Activated naive CD4-positive, alpha-beta T cell treated with anti-CD3 and anti-CD28 coated beads for 36 hours (primary cell): Measurements from ENCODE around the gene FRMD6. TPM values are rescaled to one million over a fixed set of nuclear protein-coding genes. Genes with fewer than 3 reads are reported as not detected.

Experiments
- CTCF ChIA-PET: fragments of 350-600 bp; sonication (Branson Sonifier 250); formaldehyde crosslinking; loops from one replicate; lab custom pipeline; 2021; ENCODE audit warnings: antibody characterized with exemption; lab: Charles Lee
- DNase-seq: peaks from one replicate; pipeline ENCODE4 v3.0.0-alpha.2; 2020
- H3K27ac Mint-ChIP-seq: one replicate; pipeline ENCODE4 v1.8.0; 2021; ENCODE audit warnings: mild to moderate bottlenecking, mixed read lengths
- H3K27me3 Mint-ChIP-seq: one replicate; pipeline ENCODE4 v1.8.0; 2021; ENCODE audit warnings: low read depth, mixed read lengths
- H3K36me3 Mint-ChIP-seq: one replicate; pipeline ENCODE4 v1.8.0; 2021; ENCODE audit warnings: low read depth, mixed read lengths
- H3K4me1 Mint-ChIP-seq: one replicate; pipeline ENCODE4 v1.8.0; 2021; ENCODE audit warnings: low read depth, mixed read lengths
- H3K4me3 Mint-ChIP-seq: one replicate; pipeline ENCODE4 v1.8.0; 2021; ENCODE audit warnings: mild to moderate bottlenecking, moderate library complexity, mixed read lengths
- H3K9me3 Mint-ChIP-seq: one replicate; pipeline ENCODE4 v1.8.0; 2021; ENCODE audit warnings: mixed read lengths
- intact Hi-C: fragments of 100-400 bp; cut with micrococcal nuclease; formaldehyde crosslinking; loops from one replicate; pipeline ENCODE4 v1.15.1; 2023
- total RNA-seq, 2 experiments: library from RNA; stranded (reverse); gene quantifications; one replicate each; pipeline ENCODE4 v1.2.3, GENCODE V29; 2021

FRMD6 gene
- total RNA-seq, 2 experiments from 2014 or later = 3.0 to 3.2 TPM

DNA sequence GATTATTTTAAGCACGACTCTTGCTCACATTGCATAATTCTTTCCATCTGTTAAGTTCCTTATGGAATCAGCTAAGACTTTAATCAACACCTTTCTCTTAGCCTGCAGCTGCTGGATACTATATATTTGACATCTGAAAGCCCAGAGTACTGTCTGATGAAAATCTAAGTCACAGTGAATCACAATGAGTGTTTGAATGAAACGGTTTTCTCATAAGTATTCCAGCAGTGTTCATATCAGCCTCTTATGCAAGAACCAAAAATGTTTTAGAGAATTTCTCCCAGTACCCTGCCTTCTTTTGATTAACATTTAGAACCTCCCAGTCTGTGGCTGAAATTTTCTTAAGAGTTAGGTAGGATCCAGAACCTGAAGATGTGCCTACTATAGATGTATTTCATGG is 55.6 kb downstream of the FRMD6 start:
- no peaks in the 10 kb centered on the region for H3K36me3 Mint-ChIP-seq
- intact Hi-C loops = no loop called here
- no peaks in the 10 kb centered on the region for H3K9me3 Mint-ChIP-seq
- no peak for DNase-seq
- no peaks in the 10 kb centered on the region for H3K27me3 Mint-ChIP-seq
- no peak overlapping the region for H3K27ac Mint-ChIP-seq
- no peak overlapping the region for H3K4me3 Mint-ChIP-seq
- no peaks in the 10 kb centered on the region for H3K4me1 Mint-ChIP-seq
- CTCF ChIA-PET = no interaction called here

GRCh38 chr14:51711505-51711904 is 59.8 kb downstream of the FRMD6 start:
- CTCF ChIA-PET = no interaction called here
- H3K27ac Mint-ChIP-seq = no peak overlapping the region
- H3K9me3 Mint-ChIP-seq = no peaks in the 10 kb centered on the region
- intact Hi-C loops = no loop called here
- no peaks in the 10 kb centered on the region for H3K27me3 Mint-ChIP-seq
- H3K4me3 Mint-ChIP-seq = no peak overlapping the region
- DNase-seq = no peak
- H3K36me3 Mint-ChIP-seq = no peaks in the 10 kb centered on the region
- H3K4me1 Mint-ChIP-seq = no peaks in the 10 kb centered on the region

DNA sequence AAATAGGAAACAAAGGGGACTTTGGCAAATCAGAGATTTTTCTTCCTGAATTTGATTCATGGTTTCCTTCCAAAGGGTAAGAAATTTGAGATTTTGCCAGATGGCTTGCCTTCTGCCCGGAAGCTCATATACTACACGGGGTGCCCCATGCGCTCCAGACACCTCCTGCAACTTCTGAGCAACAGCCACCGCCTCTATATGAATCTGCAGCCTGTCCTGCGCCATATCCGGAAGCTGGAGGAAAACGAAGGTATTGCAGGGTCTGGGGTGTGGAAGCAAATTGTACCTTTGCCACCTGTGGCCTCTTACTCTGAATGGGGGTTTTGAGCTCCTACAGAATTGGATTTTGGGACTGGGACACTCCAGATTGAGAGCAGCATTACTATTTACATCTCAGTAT is 63.5 kb downstream of the FRMD6 start:
- Mint-ChIP-seq H3K36me3 (no peaks in the 10 kb centered on the region), H3K9me3 (no peaks in the 10 kb centered on the region), H3K4me3 (no peak overlapping the region), H3K4me1 (no peaks in the 10 kb centered on the region), H3K27me3 (no peaks in the 10 kb centered on the region), H3K27ac (no peak overlapping the region)
- CTCF ChIA-PET = interaction anchor here (1.4 kb wide), 1 partner anchor 13 kb away, joined by 3 read pairs; no protein-coding TSS in a partner anchor
- intact Hi-C loops = no loop called here
- no peak for DNase-seq

DNA sequence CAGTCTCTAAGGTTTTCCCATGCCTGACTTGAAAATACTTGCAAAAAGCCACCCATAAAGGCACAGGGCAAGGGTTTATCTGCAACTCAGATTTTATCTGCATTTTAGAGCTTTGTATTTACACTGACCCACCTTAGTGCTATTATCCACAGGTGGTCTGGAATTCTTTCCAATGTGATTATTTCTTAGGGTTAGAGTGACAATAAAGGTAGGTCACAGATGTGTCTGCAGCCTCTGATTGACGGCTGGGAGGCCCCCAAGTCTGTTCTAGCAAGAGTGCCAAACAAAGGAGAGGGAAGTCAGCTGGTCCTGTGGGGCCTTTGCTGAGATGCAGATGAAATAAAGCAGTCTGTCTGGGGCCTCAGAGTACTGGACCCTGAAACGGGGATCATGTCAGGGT is 64.0 kb downstream of the FRMD6 start:
- DNase-seq = no peak
- H3K9me3 Mint-ChIP-seq = no peaks in the 10 kb centered on the region
- CTCF ChIA-PET = no interaction called here
- H3K4me1 Mint-ChIP-seq = no peaks in the 10 kb centered on the region
- intact Hi-C loops = no loop called here
- no peak overlapping the region for H3K4me3 Mint-ChIP-seq
- H3K27ac Mint-ChIP-seq = no peak overlapping the region
- no peaks in the 10 kb centered on the region for H3K27me3 Mint-ChIP-seq
- peaks cover 3% of the 10 kb centered on the region for H3K36me3 Mint-ChIP-seq

DNA sequence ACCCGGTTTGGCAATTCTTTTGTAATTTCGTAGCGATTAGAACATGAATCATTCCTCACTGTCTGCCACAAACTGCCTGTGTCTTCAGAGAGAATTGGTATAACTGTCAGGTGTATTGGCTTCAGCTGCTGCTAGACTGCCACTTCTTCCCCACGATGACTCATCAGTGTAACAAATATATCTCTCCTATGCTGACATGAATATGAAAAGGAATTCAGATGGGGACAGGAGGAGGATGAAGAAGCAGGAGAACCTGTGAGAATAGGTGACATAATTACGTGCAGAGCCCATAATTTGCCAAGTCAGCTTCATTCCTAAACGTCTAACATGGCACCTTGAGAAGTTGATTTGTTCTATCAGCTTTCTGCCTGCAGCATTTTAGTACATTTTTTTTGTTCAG is 64.9 kb downstream of the FRMD6 start:
- DNase-seq = no peak
- Mint-ChIP-seq H3K4me1 (no peaks in the 10 kb centered on the region), H3K27ac (no peak overlapping the region), H3K4me3 (no peak overlapping the region), H3K27me3 (no peaks in the 10 kb centered on the region), H3K36me3 (peaks cover 3% of the 10 kb centered on the region), H3K9me3 (no peaks in the 10 kb centered on the region)
- CTCF ChIA-PET = no interaction called here
- intact Hi-C loops = no loop called here

DNA sequence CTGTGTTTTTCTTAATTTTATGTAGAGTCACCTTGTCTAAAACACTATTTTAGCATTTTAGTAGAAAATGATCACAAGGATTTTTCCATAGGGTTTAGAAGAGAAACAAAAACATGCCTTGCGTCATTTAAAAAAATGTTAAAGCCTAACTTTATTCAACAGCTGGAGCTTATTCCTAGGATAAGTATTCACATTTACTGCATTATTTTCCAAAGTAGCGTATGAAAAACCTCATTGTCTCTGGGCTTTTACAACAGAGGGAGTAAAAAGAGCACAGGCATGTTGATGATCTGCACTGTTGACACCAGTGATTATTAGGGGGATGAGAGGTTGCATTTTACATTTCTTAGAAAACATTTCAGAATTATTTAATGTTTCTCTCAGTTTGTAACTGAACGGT is 66.1 kb downstream of the FRMD6 start:
- no peaks in the 10 kb centered on the region for H3K9me3 Mint-ChIP-seq
- no peak for DNase-seq
- no peak overlapping the region for H3K4me3 Mint-ChIP-seq
- CTCF ChIA-PET = no interaction called here
- H3K36me3 Mint-ChIP-seq = peaks cover 3% of the 10 kb centered on the region
- intact Hi-C loops = no loop called here
- no peak overlapping the region for H3K27ac Mint-ChIP-seq
- H3K27me3 Mint-ChIP-seq = no peaks in the 10 kb centered on the region
- H3K4me1 Mint-ChIP-seq = no peaks in the 10 kb centered on the region

DNA sequence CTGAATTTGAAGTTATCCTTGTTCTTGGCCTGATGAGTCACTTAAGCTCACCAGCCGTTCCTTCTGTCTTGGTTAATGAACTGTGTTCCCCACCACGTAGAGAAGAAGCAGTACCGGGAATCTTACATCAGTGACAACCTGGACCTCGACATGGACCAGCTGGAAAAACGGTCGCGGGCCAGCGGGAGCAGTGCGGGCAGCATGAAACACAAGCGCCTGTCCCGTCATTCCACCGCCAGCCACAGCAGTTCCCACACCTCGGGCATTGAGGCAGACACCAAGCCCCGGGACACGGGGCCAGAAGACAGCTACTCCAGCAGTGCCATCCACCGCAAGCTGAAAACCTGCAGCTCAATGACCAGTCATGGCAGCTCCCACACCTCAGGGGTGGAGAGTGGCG is 68.2 kb downstream of the FRMD6 start:
- CTCF ChIA-PET = no interaction called here
- intact Hi-C loops = no loop called here

DNA sequence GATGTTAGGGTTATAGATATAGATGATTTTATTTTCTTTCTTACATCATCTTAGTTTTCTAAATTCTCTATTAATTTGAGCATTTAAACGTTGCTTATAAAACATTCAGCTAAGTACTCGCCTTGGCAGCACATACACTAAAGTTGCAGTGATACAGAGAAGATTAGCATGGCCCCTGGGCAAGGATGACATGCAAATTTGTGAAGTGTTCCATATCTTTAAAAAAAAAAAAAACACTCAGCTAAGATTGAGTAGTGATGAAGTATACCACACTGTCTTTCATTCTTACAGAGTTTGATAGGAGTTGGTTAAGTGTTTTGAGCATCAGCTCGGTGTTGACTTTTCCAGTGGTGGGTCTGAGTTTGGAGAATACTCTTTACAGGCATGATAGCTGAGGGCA is 72.3 kb downstream of the FRMD6 start:
- CTCF ChIA-PET = interaction anchor here (0.6 kb wide), 1 partner anchor 56 kb away, joined by 3 read pairs; no protein-coding TSS in a partner anchor
- Mint-ChIP-seq H3K27ac (no peak overlapping the region), H3K4me1 (no peaks in the 10 kb centered on the region), H3K36me3 (peaks cover 11% of the 10 kb centered on the region), H3K4me3 (no peak overlapping the region), H3K27me3 (no peaks in the 10 kb centered on the region), H3K9me3 (no peaks in the 10 kb centered on the region)
- DNase-seq = no peak
- intact Hi-C loops = no loop called here

More for the DNA sequence above, 68.2 kb downstream of the FRMD6 start:
- no peak overlapping the region for H3K27ac Mint-ChIP-seq
- DNase-seq = no peak
- peaks cover 5% of the 10 kb centered on the region for H3K36me3 Mint-ChIP-seq
- H3K9me3 Mint-ChIP-seq = no peaks in the 10 kb centered on the region
- no peak overlapping the region for H3K4me3 Mint-ChIP-seq
- no peaks in the 10 kb centered on the region for H3K4me1 Mint-ChIP-seq
- no peaks in the 10 kb centered on the region for H3K27me3 Mint-ChIP-seq

GRCh38 chr14:51724650-51725049 is 72.9 kb downstream of the FRMD6 start:
- DNase-seq = no peak
- no peaks in the 10 kb centered on the region for H3K4me1 Mint-ChIP-seq
- intact Hi-C loops = no loop called here
- CTCF ChIA-PET = no interaction called here
- peaks cover 11% of the 10 kb centered on the region for H3K36me3 Mint-ChIP-seq
- H3K27me3 Mint-ChIP-seq = no peaks in the 10 kb centered on the region
- H3K9me3 Mint-ChIP-seq = no peaks in the 10 kb centered on the region
- H3K27ac Mint-ChIP-seq = no peak overlapping the region
- H3K4me3 Mint-ChIP-seq = no peak overlapping the region

GRCh38 chr14:51725061-51725460 is 73.4 kb downstream of the FRMD6 start:
- H3K27ac Mint-ChIP-seq = no peak overlapping the region
- intact Hi-C loops = no loop called here
- CTCF ChIA-PET = no interaction called here
- DNase-seq = no peak
- H3K36me3 Mint-ChIP-seq = peaks cover 11% of the 10 kb centered on the region
- no peaks in the 10 kb centered on the region for H3K4me1 Mint-ChIP-seq
- H3K4me3 Mint-ChIP-seq = no peak overlapping the region
- no peaks in the 10 kb centered on the region for H3K9me3 Mint-ChIP-seq
- H3K27me3 Mint-ChIP-seq = no peaks in the 10 kb centered on the region

GRCh38 chr14:51726166-51726899 is 74.6 kb downstream of the FRMD6 start:
- no peaks in the 10 kb centered on the region for H3K27me3 Mint-ChIP-seq
- H3K9me3 Mint-ChIP-seq = no peaks in the 10 kb centered on the region
- CTCF ChIA-PET = no interaction called here
- H3K4me1 Mint-ChIP-seq = no peaks in the 10 kb centered on the region
- H3K36me3 Mint-ChIP-seq = peaks cover 8% of the 10 kb centered on the region
- intact Hi-C loops = no loop called here
- no peak overlapping the region for H3K27ac Mint-ChIP-seq
- no peak overlapping the region for H3K4me3 Mint-ChIP-seq
- no peak for DNase-seq

DNA sequence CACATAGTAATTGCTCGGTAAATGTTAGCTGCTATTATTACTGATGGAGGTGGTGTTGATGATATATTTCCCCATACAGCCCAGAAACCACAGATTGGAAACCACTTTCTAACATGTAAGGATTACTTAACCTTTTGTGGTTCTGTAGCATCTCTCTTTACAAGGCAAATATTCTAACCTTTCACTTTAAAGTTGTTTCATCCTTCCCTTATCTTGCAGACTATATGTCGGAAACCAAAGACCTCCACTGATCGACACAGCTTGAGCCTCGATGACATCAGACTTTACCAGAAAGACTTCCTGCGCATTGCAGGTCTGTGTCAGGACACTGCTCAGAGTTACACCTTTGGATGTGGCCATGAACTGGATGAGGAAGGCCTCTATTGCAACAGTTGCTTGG is 75.8 kb downstream of the FRMD6 start:
- DNase-seq = no peak
- H3K9me3 Mint-ChIP-seq = no peaks in the 10 kb centered on the region
- peaks cover 8% of the 10 kb centered on the region for H3K36me3 Mint-ChIP-seq
- no peaks in the 10 kb centered on the region for H3K27me3 Mint-ChIP-seq
- intact Hi-C loops = no loop called here
- no peaks in the 10 kb centered on the region for H3K4me1 Mint-ChIP-seq
- CTCF ChIA-PET = no interaction called here
- H3K4me3 Mint-ChIP-seq = no peak overlapping the region
- no peak overlapping the region for H3K27ac Mint-ChIP-seq

GRCh38 chr14:51730098-51730497 is 78.4 kb downstream of the FRMD6 start:
- Mint-ChIP-seq H3K9me3 (no peaks in the 10 kb centered on the region), H3K36me3 (peaks cover 5% of the 10 kb centered on the region), H3K4me1 (no peaks in the 10 kb centered on the region), H3K4me3 (no peak overlapping the region), H3K27me3 (no peaks in the 10 kb centered on the region), H3K27ac (no peak overlapping the region)
- intact Hi-C loops = no loop called here
- CTCF ChIA-PET = interaction anchor here (0.7 to 1.5 kb wide), 2 partner anchors 49 to 175 kb away, joined by 3 read pairs; no protein-coding TSS in a partner anchor
- DNase-seq = no peak
